Transverse colon (tissue), 4 donors: ENCODE results near the gene BAZ2A. TPM values are rescaled to one million over a fixed set of nuclear protein-coding genes. Genes with fewer than 3 reads are reported as not detected.

Experiments
- DNase-seq: peaks from one replicate; pipeline ENCODE4 v3.0.0-alpha.2; 2019
- H3K27ac ChIP-seq, 4 donors: fragments of 200-600 bp; sonication (generic); 2 replicates each; pipeline ENCODE4 v1.5.1; 2016 to 2018; ENCODE audit warnings: inconsistent platforms in 4 of 4
- H3K27me3 ChIP-seq: fragments of 200-600 bp; sonication (generic); 2 replicates; pipeline ENCODE4 v1.5.1; 2017; ENCODE audit warnings: inconsistent platforms
- H3K36me3 ChIP-seq, 4 donors: fragments of 200-600 bp; sonication (generic); 2 replicates each; pipeline ENCODE4 v1.5.1; 2017 to 2019; ENCODE audit warnings: inconsistent platforms in 4 of 4
- H3K4me1 ChIP-seq, 4 donors: fragments of 200-600 bp; sonication (generic); 2 replicates each; pipeline ENCODE4 v1.5.1; 2017 to 2020; ENCODE audit warnings: inconsistent platforms in 4 of 4
- H3K4me3 ChIP-seq, 4 donors: fragments of 200-600 bp; sonication (generic); 1 replicate in 1 of 4; 2 replicates in 3 of 4; pipeline versions ENCODE4 v1.5.1 to v1.6.1; 2017 to 2019; ENCODE audit warnings: inconsistent platforms in 4 of 4
- H3K9me3 ChIP-seq, 2 donors: fragments of 200-600 bp; sonication (generic); 2 replicates each; pipeline ENCODE4 v1.5.1; 2017 to 2019; ENCODE audit warnings: inconsistent platforms in 2 of 2
- EP300 ChIP-seq: sonication (generic); formaldehyde crosslinking; IDR thresholded peaks from one replicate; pipeline ENCODE4 v1.6.1; 2017; ENCODE audit warnings: antibody characterized with exemption, low read depth
- POLR2A ChIP-seq: fragments of 450-650 bp; IDR thresholded peaks from one replicate; pipeline ENCODE4 v1.6.1; 2016; ENCODE audit warnings: antibody characterized with exemption, mild to moderate bottlenecking, moderate library complexity
- POLR2AphosphoS5 ChIP-seq, 3 donors: sonication (generic); formaldehyde crosslinking; IDR thresholded peaks; one replicate each; pipeline ENCODE4 v1.6.1; 2016; ENCODE audit warnings: antibody characterized with exemption in 3 of 3
- WGBS, 2 donors: methylation state at CpG; one replicate each; pipeline ENCODE4 v1.1.5; 2018; ENCODE audit warnings: low coverage in 1 of 2; 5-methylcytosine and 5-hydroxymethylcytosine counted together
- in situ Hi-C, 4 donors: fragments of 200-750 bp; cut with MboI; loops; one replicate each; pipeline versions ENCODE4 v1.15.0 to v1.15.1; 2017; ENCODE audit warnings: low sequenced_read_pairs in 3 of 4, low pct_ligation_motif_present in 1 of 4, low pct_unique_long_range_greater_than_20kb in 1 of 4
- intact Hi-C: fragments of 100-400 bp; cut with DNase I; formaldehyde crosslinking; loops from one replicate; pipeline ENCODE4 v1.15.1; 2023; ENCODE audit warnings: low total_unique reads
- total RNA-seq, 4 donors: library from RNA; depleted of rRNA; stranded (reverse); fragments of >200 nt; gene quantifications; one replicate each; pipeline ENCODE4 v1.1.0, GENCODE V29; 2016
- TF ChIP-seq, protein P1 (sequence below), 5 experiments: fragments of 200-600 bp in 3 of 5; fragments of 450-650 bp in 2 of 5; sonication (generic) in 3 of 5; IDR thresholded peaks; 1 replicate in 2 of 5; 2 replicates in 3 of 5; pipeline ENCODE4 v1.5.1; 2016 to 2017; ENCODE audit warnings: antibody characterized with exemption in 5 of 5, inconsistent platforms in 3 of 5, mild to moderate bottlenecking in 2 of 5, moderate library complexity in 1 of 5

Gene BAZ2A
- total RNA-seq, 4 donors from 2014 or later: 108 to 261 (median 124) TPM

- H3K4me1 ChIP-seq: peaks cover 32 to 59% (median 45%) of the 10 kb centered on the region in 4 donors
- 0% methylated on average over 8 to 20 of the region's 20 CpGs for WGBS, 2 donors
- in situ Hi-C loops (no loop called here), intact Hi-C loops (loop anchor here (2.0 to 10.0 kb wide), 2 partner anchors 89 to 115 kb away; partner anchors contain the start of genes NACA and RBMS2)
- peak overlapping the region; percentile 95 to 99 (median 96) for H3K27ac ChIP-seq
- peaks cover 0 to 36% (median 19%) of the 10 kb centered on the region in 4 donors for H3K36me3 ChIP-seq
- H3K9me3 ChIP-seq: no peaks in the 10 kb centered on the region
- H3K4me3 ChIP-seq: peak overlapping the region; percentile 56 to 96 (median 81)
- peak; percentile 93 for DNase-seq
- no peaks in the 10 kb centered on the region for H3K27me3 ChIP-seq
- TF ChIP-seq POLR2AphosphoS5 (IDR thresholded peaks at IDR 0.05): peak; percentile 95 to 98 (median 98)
- TF ChIP-seq, protein P1, sequence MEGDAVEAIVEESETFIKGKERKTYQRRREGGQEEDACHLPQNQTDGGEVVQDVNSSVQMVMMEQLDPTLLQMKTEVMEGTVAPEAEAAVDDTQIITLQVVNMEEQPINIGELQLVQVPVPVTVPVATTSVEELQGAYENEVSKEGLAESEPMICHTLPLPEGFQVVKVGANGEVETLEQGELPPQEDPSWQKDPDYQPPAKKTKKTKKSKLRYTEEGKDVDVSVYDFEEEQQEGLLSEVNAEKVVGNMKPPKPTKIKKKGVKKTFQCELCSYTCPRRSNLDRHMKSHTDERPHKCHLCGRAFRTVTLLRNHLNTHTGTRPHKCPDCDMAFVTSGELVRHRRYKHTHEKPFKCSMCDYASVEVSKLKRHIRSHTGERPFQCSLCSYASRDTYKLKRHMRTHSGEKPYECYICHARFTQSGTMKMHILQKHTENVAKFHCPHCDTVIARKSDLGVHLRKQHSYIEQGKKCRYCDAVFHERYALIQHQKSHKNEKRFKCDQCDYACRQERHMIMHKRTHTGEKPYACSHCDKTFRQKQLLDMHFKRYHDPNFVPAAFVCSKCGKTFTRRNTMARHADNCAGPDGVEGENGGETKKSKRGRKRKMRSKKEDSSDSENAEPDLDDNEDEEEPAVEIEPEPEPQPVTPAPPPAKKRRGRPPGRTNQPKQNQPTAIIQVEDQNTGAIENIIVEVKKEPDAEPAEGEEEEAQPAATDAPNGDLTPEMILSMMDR (IDR thresholded peaks at IDR 0.05): no peak
- peak; percentile 95 for TF ChIP-seq POLR2A
Observed at GRCh38 chr12:56635806-56636674, 5.9 kb upstream of the BAZ2A start.

DNA sequence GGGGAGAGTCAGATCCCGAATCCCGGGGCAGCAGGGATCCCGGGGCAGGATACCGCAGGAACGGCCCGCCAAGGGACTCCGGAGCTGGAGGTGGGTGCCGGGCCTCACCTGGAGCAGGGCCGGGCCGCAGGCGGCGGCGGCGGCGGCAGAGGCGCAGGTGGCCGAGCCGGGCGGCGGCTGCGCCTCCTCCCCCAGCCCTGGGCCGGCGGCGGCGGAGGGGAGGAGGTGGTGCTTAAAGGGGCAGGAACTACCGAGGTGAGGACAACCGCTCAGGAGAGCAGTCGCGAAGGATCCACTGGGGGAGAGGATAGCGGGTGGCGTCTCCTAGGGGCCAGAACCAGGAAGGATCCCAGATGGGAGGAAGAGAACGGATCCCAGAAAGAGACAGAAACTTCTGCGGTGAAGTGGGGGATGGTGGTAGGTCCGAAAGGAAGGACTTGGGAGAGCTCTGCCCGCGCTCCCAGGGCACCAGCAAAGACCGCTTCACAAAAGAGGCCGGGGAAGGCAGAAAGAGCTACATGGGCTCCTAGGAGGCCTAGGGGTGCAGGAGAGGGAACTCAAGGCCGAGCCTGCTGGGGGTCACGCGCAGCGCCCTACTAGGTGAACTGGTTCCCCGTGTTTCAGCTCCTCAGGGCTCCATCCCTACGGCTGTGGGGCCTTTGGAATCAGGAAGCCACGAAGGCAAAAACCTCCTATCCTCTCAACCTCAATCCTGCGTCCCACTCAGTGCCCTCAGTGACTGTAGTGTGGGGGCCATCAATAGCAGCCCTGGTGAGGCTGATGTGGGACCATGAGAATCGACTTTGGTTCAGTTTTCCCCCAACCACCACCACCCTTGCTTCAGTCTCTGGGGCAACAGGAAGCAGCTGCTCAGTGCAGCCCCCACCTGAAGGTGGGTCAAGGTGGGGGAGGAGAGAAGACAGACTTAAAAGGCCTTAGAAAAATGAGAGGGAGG is 5.0 kb upstream of the BAZ2A start:
- peak; percentile 91 for DNase-seq
- TF ChIP-seq EP300 (no peak), POLR2A (peak; percentile 90), POLR2AphosphoS5 (IDR thresholded peaks at IDR 0.05) (peak; percentile 84 to 95 (median 94))
- TF ChIP-seq, protein P1 (IDR thresholded peaks at IDR 0.05): peak; percentile 14 to 66 (median 47)
- H3K27ac ChIP-seq: peak overlapping the region; percentile 95 to 99 (median 96)
- H3K9me3 ChIP-seq: no peaks in the 10 kb centered on the region
- in situ Hi-C loops: no loop called here
- no peaks in the 10 kb centered on the region for H3K27me3 ChIP-seq
- peak overlapping the region; percentile 76 to 96 (median 87) for H3K4me3 ChIP-seq
- intact Hi-C loops: loop anchor here (2.0 to 10.0 kb wide), 2 partner anchors 90 to 114 kb away; partner anchors contain the start of genes NACA and RBMS2
- peaks cover 38 to 67% (median 53%) of the 10 kb centered on the region in 4 donors for H3K4me1 ChIP-seq
- H3K36me3 ChIP-seq: peaks cover 0 to 27% (median 14%) of the 10 kb centered on the region in 4 donors
- WGBS, 2 donors: 0 to 1% methylated on average over 3 to 32 of the region's 47 CpGs

GRCh38 chr12:56634242-56634836 is 4.2 kb upstream of the BAZ2A start:
- H3K4me1 ChIP-seq: peaks cover 38 to 67% (median 53%) of the 10 kb centered on the region in 4 donors
- DNase-seq: peak; percentile 77
- intact Hi-C loops (loop anchor here (2.0 to 10.0 kb wide), 2 partner anchors 90 to 114 kb away; partner anchors contain the start of genes NACA and RBMS2), in situ Hi-C loops (no loop called here)
- H3K27ac ChIP-seq: peak overlapping the region; percentile 95 to 99 (median 96)
- H3K4me3 ChIP-seq: peak overlapping the region; percentile 76 to 96 (median 87)
- peak; percentile 44 for TF ChIP-seq POLR2A
- TF ChIP-seq, protein P1 (IDR thresholded peaks at IDR 0.05): no peak
- no peak for TF ChIP-seq EP300
- TF ChIP-seq POLR2AphosphoS5 (IDR thresholded peaks at IDR 0.05): peak; percentile 35 to 66 (median 61)
- no peaks in the 10 kb centered on the region for H3K9me3 ChIP-seq
- 0 to 2% methylated on average over 10 to 27 of the region's 27 CpGs for WGBS, 2 donors
- H3K36me3 ChIP-seq: peaks cover 0 to 19% (median 10%) of the 10 kb centered on the region in 4 donors
- no peaks in the 10 kb centered on the region for H3K27me3 ChIP-seq
